Measurements from ENCODE around the gene MAST4. TPM values are rescaled to one million over a fixed set of nuclear protein-coding genes. Genes with fewer than 3 reads are reported as not detected.

The MAST4 gene
- total and polyA plus RNA-seq, 2 experiments from 2014 or later: 4.2 to 6.0 TPM

DNA sequence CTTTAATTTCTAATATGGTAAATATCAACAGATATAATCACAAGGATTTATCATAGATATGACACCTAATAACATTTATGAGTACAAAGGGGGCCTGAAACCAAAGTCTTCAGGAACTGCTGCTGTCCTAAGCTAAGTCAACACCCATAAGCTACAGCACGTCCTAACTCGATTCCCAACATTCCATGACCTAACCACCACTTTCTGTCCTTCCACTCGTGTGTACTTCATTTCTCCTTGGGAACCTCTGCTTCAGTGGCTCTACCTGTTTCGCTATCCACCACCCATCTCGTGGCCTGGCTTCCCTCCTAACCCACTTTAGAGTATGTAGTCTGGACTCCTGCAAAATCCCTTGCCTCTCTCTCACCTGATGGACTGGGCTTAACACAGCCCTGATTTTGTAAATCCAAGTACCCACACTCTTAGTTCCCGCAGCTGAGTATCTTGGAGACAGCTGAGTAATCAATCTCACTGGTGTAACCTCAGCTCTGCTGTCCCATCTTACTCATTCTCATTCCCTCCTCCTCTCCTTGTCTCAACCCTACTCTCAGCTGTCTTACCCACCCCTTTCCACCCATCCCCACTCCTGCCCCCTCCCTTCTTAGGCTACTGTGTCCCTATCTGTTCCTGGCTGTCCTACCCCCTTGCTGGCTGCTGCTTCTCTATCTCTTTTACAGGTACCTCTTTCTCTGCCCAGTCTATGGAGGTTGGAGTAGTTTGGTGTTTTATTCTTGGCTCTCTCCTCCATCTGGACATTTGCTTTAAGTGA lies 101.8 kb downstream of the MAST4 start:
- Histone ChIP-seq H3K27me3 (replicated peaks; ENCODE audit: insufficient read depth) (no peaks in the 10 kb centered on the region), H3K4me3 (no peak overlapping the region), H3K9ac (no peak overlapping the region), H3K36me3 (ENCODE audit: low read depth) (no peaks in the 10 kb centered on the region), H3K79me2 (ENCODE audit: insufficient read depth) (no peaks in the 10 kb centered on the region), H3K9me3 (ENCODE audit: low read depth) (no peaks in the 10 kb centered on the region), H2AFZ (no peak overlapping the region), H3F3A (ENCODE audit: insufficient read depth) (no peaks in the 10 kb centered on the region), H4K20me1 (ENCODE audit: insufficient read depth) (no peaks in the 10 kb centered on the region), H3K4me2 (ENCODE audit: unreplicated experiment) (no peak overlapping the region), H3K27ac (no peak overlapping the region), H3K9me2 (ENCODE audit: insufficient read depth) (no peaks in the 10 kb centered on the region), H3K4me1 (ENCODE audit: insufficient read depth) (no peaks in the 10 kb centered on the region)
- DNase-seq: no peak
- WGBS, 2 experiments (ENCODE audit: low coverage in 1 of 2, low lambda C conversion rate in 2 of 2, missing lambda C conversion rate in 2 of 2): 72 to 81% methylated on average over 6 of the region's 6 CpGs
- TF ChIP-seq EZH2phosphoT487 (IDR thresholded peaks at IDR 0.05; ENCODE audit: insufficient read depth, low read depth) (no peak), EZH2 (IDR thresholded peaks at IDR 0.05; ENCODE audit: insufficient read depth, poor library complexity, severe bottlenecking) (no peak)
- in situ Hi-C loops (cut with MboI): no loop called here

DNA sequence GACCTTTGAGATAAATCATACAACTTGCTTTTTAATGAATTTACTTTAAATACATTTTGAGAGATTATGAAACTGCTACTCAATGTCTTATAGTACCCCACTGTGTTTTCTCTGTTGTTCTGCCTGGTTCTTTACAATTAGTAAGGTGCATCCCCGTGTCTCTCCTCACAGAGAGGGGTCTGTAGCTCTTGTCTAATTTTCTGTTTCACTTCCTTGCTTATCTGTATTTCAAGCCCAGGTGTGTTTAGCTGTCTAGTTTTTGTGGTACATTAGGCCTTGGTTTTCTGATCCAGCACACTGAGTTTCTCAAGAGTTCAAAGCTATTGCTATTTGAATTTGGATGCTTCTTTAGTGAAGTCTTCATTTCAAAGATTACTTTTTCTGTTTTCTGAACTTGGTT lies 105.1 kb downstream of the MAST4 start:
- WGBS, 2 experiments (ENCODE audit: low coverage in 1 of 2, low lambda C conversion rate in 2 of 2, missing lambda C conversion rate in 2 of 2): 74 to 82% methylated on average over 1 of the region's 1 CpG
- no peak overlapping the region for H3K4me2 ChIP-seq (ENCODE audit: unreplicated experiment)
- in situ Hi-C loops (cut with MboI): no loop called here
- H2AFZ ChIP-seq: no peak overlapping the region
- no peak for DNase-seq
- no peaks in the 10 kb centered on the region for H3F3A ChIP-seq (ENCODE audit: insufficient read depth)
- H3K36me3 ChIP-seq (ENCODE audit: low read depth): no peaks in the 10 kb centered on the region
- no peak overlapping the region for H3K9ac ChIP-seq
- H3K9me3 ChIP-seq (ENCODE audit: low read depth): no peaks in the 10 kb centered on the region
- H3K27ac ChIP-seq: no peak overlapping the region
- 0 out of 2 replicates have a peak, but pooled peaks cover 9% of the 10 kb centered on the region for H3K4me1 ChIP-seq (ENCODE audit: insufficient read depth)
- no peaks in the 10 kb centered on the region for H3K27me3 ChIP-seq (replicated peaks; ENCODE audit: insufficient read depth)
- H3K9me2 ChIP-seq (ENCODE audit: insufficient read depth): no peaks in the 10 kb centered on the region
- no peaks in the 10 kb centered on the region for H3K79me2 ChIP-seq (ENCODE audit: insufficient read depth)
- no peaks in the 10 kb centered on the region for H4K20me1 ChIP-seq (ENCODE audit: insufficient read depth)
- TF ChIP-seq EZH2 (IDR thresholded peaks at IDR 0.05; ENCODE audit: insufficient read depth, poor library complexity, severe bottlenecking) (no peak), EZH2phosphoT487 (IDR thresholded peaks at IDR 0.05; ENCODE audit: insufficient read depth, low read depth) (no peak)
- H3K4me3 ChIP-seq: no peak overlapping the region

GRCh38 chr5:66702426-66702825 lies 106.2 kb downstream of the MAST4 start:
- no peaks in the 10 kb centered on the region for H3K79me2 ChIP-seq (ENCODE audit: insufficient read depth)
- no peaks in the 10 kb centered on the region for H3F3A ChIP-seq (ENCODE audit: insufficient read depth)
- no peaks in the 10 kb centered on the region for H4K20me1 ChIP-seq (ENCODE audit: insufficient read depth)
- H3K9me3 ChIP-seq (ENCODE audit: low read depth): no peaks in the 10 kb centered on the region
- no peaks in the 10 kb centered on the region for H3K36me3 ChIP-seq (ENCODE audit: low read depth)
- H3K4me1 ChIP-seq (ENCODE audit: insufficient read depth): 0 out of 2 replicates have a peak, but pooled peaks cover 9% of the 10 kb centered on the region
- no peak overlapping the region for H3K4me2 ChIP-seq (ENCODE audit: unreplicated experiment)
- no peak overlapping the region for H3K27ac ChIP-seq
- no peak overlapping the region for H3K9ac ChIP-seq
- H3K4me3 ChIP-seq: no peak overlapping the region
- no peak for DNase-seq
- no peak overlapping the region for H2AFZ ChIP-seq
- no peaks in the 10 kb centered on the region for H3K9me2 ChIP-seq (ENCODE audit: insufficient read depth)
- no peaks in the 10 kb centered on the region for H3K27me3 ChIP-seq (replicated peaks; ENCODE audit: insufficient read depth)
- in situ Hi-C loops (cut with MboI): no loop called here
- 62 to 67% methylated on average over 3 of the region's 3 CpGs for WGBS, 2 experiments (ENCODE audit: low coverage in 1 of 2, low lambda C conversion rate in 2 of 2, missing lambda C conversion rate in 2 of 2)
- TF ChIP-seq EZH2phosphoT487 (IDR thresholded peaks at IDR 0.05; ENCODE audit: insufficient read depth, low read depth) (no peak), EZH2 (IDR thresholded peaks at IDR 0.05; ENCODE audit: insufficient read depth, poor library complexity, severe bottlenecking) (no peak)

- no peak overlapping the region for H3K27ac ChIP-seq
- no peaks in the 10 kb centered on the region for H3K36me3 ChIP-seq (ENCODE audit: low read depth)
- no peaks in the 10 kb centered on the region for H3K9me3 ChIP-seq (ENCODE audit: low read depth)
- no peaks in the 10 kb centered on the region for H3K27me3 ChIP-seq (replicated peaks; ENCODE audit: insufficient read depth)
- H3K9ac ChIP-seq: no peak overlapping the region
- H3K4me1 ChIP-seq (ENCODE audit: insufficient read depth): 0 out of 2 replicates have a peak, but pooled peaks cover 9% of the 10 kb centered on the region
- no peak overlapping the region for H3K4me3 ChIP-seq
- no peaks in the 10 kb centered on the region for H4K20me1 ChIP-seq (ENCODE audit: insufficient read depth)
- no peaks in the 10 kb centered on the region for H3F3A ChIP-seq (ENCODE audit: insufficient read depth)
- H2AFZ ChIP-seq: no peak overlapping the region
- H3K9me2 ChIP-seq (ENCODE audit: insufficient read depth): no peaks in the 10 kb centered on the region
- TF ChIP-seq EZH2 (IDR thresholded peaks at IDR 0.05; ENCODE audit: insufficient read depth, poor library complexity, severe bottlenecking) (no peak), EZH2phosphoT487 (IDR thresholded peaks at IDR 0.05; ENCODE audit: insufficient read depth, low read depth) (no peak)
- WGBS, 2 experiments (ENCODE audit: low coverage in 1 of 2, low lambda C conversion rate in 2 of 2, missing lambda C conversion rate in 2 of 2): 5 to 9% methylated on average over 3 of the region's 3 CpGs
- H3K79me2 ChIP-seq (ENCODE audit: insufficient read depth): no peaks in the 10 kb centered on the region
- in situ Hi-C loops (cut with MboI): no loop called here
- peak; percentile 34 for DNase-seq
- H3K4me2 ChIP-seq (ENCODE audit: unreplicated experiment): peak overlapping the region; percentile 25
Observed at GRCh38 chr5:66704790-66705425, 108.7 kb downstream of the MAST4 start.
